ENCODE results near the gene TSPAN5.

The TSPAN5 gene

GRCh38 chr4:98434816-98435215 lies 223.6 kb downstream of the TSPAN5 start:
- DNase-seq: no peak

GRCh38 chr4:98433691-98434090 lies 224.7 kb downstream of the TSPAN5 start:
- DNase-seq: no peak

DNA sequence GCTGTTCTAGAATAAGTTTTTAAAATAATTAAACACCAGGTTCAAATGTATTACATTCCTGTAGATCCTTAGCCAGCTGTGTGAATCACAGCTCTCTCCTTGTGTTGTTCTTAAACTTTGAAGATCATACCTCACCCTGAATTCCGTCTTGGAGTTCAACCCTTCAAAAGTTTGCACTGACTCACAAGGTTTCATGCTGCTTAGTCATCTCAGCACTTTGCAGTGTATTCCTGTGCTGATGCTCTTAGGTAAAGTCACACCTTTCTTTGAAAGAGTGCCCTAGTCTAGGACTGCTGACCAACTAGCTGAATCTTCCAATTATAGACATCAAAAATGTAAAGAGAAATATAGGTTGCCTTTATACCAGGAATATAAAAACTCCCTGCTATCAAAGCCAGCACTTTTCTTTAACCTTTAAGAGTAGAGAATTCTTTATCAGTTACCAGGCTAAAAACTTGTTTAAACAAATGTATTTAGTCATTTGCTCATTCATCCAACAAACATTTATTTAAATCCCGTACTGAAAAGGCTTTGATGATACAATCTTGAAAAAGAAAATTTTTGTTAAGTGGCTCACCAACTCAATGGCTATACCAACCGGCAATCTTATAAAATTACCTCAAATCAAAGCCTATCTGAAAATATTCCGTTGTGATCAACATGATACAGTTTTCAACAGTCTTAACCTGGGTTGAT lies 227.6 kb downstream of the TSPAN5 start:
- DNase-seq: no peak

- DNase-seq: no peak
These were observed 235.4 kb downstream of the TSPAN5 start for GRCh38 chr4:98423009-98423408.

GRCh38 chr4:98421111-98421510 lies 237.3 kb downstream of the TSPAN5 start:
- no peak for DNase-seq
